HG03571 (cell line): Measurements from ENCODE around the gene KRT85.
"Not testable (repeated sequence)": the region's sequence is repeated elsewhere in the genome, so short reads cannot be mapped to it uniquely, and the experiment has no call there.

Experiments
- ATAC-seq: cut with Tn5 transposase; IDR thresholded peaks from one replicate; pipeline ENCODE4 v1.9.1; 2021; ENCODE audit not compliant: unreplicated experiment

Gene KRT85

GRCh38 chr12:52350786-52351185 lies 16.5 kb downstream of the KRT85 start:
- no peak for ATAC-seq

- no peak for ATAC-seq
These were observed 17.2 kb downstream of the KRT85 start for GRCh38 chr12:52350021-52350620.

- ATAC-seq, result no peak
These were observed 18.1 kb downstream of the KRT85 start for GRCh38 chr12:52349196-52349595.

- no peak for ATAC-seq
These were observed 19.4 kb downstream of the KRT85 start for GRCh38 chr12:52347551-52348510.

- ATAC-seq, result no peak
These were observed 20.3 kb downstream of the KRT85 start for GRCh38 chr12:52347016-52347415.

GRCh38 chr12:52346593-52346992 lies 20.7 kb downstream of the KRT85 start:
- no peak for ATAC-seq

- ATAC-seq, result not testable (repeated sequence)
These were observed 22.2 kb downstream of the KRT85 start for GRCh38 chr12:52345041-52345440.

- ATAC-seq, result no peak
These were observed 23.2 kb downstream of the KRT85 start for GRCh38 chr12:52344111-52344510.

GRCh38 chr12:52343550-52343949 lies 23.7 kb downstream of the KRT85 start:
- no peak for ATAC-seq

- ATAC-seq, result no peak
These were observed 24.3 kb downstream of the KRT85 start for GRCh38 chr12:52342781-52343490.

GRCh38 chr12:52341066-52341580 lies 26.2 kb downstream of the KRT85 start:
- no peak for ATAC-seq

- no peak for ATAC-seq
These were observed 28.9 kb downstream of the KRT85 start for GRCh38 chr12:52338241-52338960.

- ATAC-seq, result no peak
These were observed 30.2 kb downstream of the KRT85 start for GRCh38 chr12:52337054-52337453.

- ATAC-seq, result no peak
These were observed 30.6 kb downstream of the KRT85 start for GRCh38 chr12:52336641-52337040.

- ATAC-seq, result no peak
These were observed 31.6 kb downstream of the KRT85 start for GRCh38 chr12:52335598-52336262.

- ATAC-seq, result no peak
These were observed 33.1 kb downstream of the KRT85 start for GRCh38 chr12:52334185-52334584.

GRCh38 chr12:52333321-52333720 lies 34.0 kb downstream of the KRT85 start:
- ATAC-seq, result no peak

- no peak for ATAC-seq
These were observed 34.9 kb downstream of the KRT85 start for GRCh38 chr12:52332381-52332780.

GRCh38 chr12:52331833-52332232 lies 35.4 kb downstream of the KRT85 start:
- no peak for ATAC-seq

GRCh38 chr12:52331039-52331438 lies 36.2 kb downstream of the KRT85 start:
- ATAC-seq, result no peak
